GM12878 (cell line): Measurements from ENCODE around the gene ADRA2C. TPM values are rescaled to one million over a fixed set of nuclear protein-coding genes. Genes with fewer than 3 reads are reported as not detected.

Source experiments
- ATAC-seq: fragments of 200-7000 bp; cut with Tn5 transposase; 3 replicates; pipeline ENCODE4 v1.9.1; 2020; ENCODE audit warnings: mild to moderate bottlenecking, moderate library complexity
- BruUV-seq: library from RNA; stranded (reverse); fragments of 400-500 nt; replicated peaks from 2 replicates; lab custom pipeline; 2021; lab: Mats Ljungman, UMichigan
- CTCF ChIA-PET: fragments of 300-600 bp; sonication (Branson Sonifier 250); formaldehyde crosslinking; extraction: SDS; loops from one replicate; lab custom pipeline; 2021; ENCODE audit warnings: inconsistent platforms; lab: Yijun Ruan, JAX
- POLR2A ChIA-PET: fragments of 350-600 bp; formaldehyde crosslinking; extraction: SDS; loops from one replicate; lab custom pipeline; 2021; ENCODE audit warnings: inconsistent platforms; lab: Charles Lee
- RAD21 ChIA-PET: fragments of 300-600 bp; sonication (Branson Sonifier 250); formaldehyde crosslinking; loops from one replicate; lab custom pipeline; 2023; ENCODE audit warnings: antibody characterized with exemption; ENCODE audit not compliant: unreplicated experiment; lab: Charles Lee
- SMC1A ChIA-PET: fragments of 300-600 bp; sonication (Branson Sonifier 250); formaldehyde crosslinking; loops from one replicate; lab custom pipeline; 2023; ENCODE audit not compliant: unreplicated experiment, uncharacterized antibody; lab: Charles Lee
- DNase-seq: peaks from one replicate; pipeline ENCODE4 v3.0.0-alpha.2; 2011; ENCODE audit warnings: low read depth, low spot score
- FAIRE-seq: peaks from 3 replicates; lab custom pipeline; 2011; peaks lifted over from hg19 to GRCh38; lab: Jason Lieb, UNC
- H2AFZ ChIP-seq: 2 replicates; pipeline ENCODE4 v1.6.0; 2011; ENCODE audit warnings: low read depth, low read length, control low read depth; ENCODE audit not compliant: control insufficient read depth
- H3K27ac ChIP-seq: 2 replicates; pipeline ENCODE4 v1.5.1; 2011; ENCODE audit warnings: control low read depth; ENCODE audit not compliant: control insufficient read depth, insufficient read depth
- H3K27me3 ChIP-seq, 2 experiments: replicated peaks in 1 of 2; 2 replicates each; pipeline versions ENCODE4 v1.6.0 to v1.6.1; 2011; ENCODE audit warnings: low read length in 1 of 2; ENCODE audit not compliant: control insufficient read depth in 2 of 2, insufficient read depth in 2 of 2
- H3K36me3 ChIP-seq, 2 experiments: 2 replicates each; pipeline ENCODE4 v1.5.1; 2011; ENCODE audit warnings: low read length in 1 of 2; ENCODE audit not compliant: control insufficient read depth in 2 of 2, insufficient read depth in 2 of 2
- H3K4me1 ChIP-seq: 2 replicates; pipeline ENCODE4 v1.6.1; 2011; ENCODE audit warnings: mild to moderate bottlenecking, low read length, moderate library complexity, mixed read lengths; ENCODE audit not compliant: control insufficient read depth, insufficient read depth
- H3K4me2 ChIP-seq: 2 replicates; pipeline ENCODE4 v1.6.0; 2011; ENCODE audit warnings: control low read depth; ENCODE audit not compliant: control insufficient read depth, insufficient read depth
- H3K4me3 ChIP-seq: fragments of 200-600 bp; sonication (generic); 2 replicates; pipeline ENCODE4 v1.5.1; 2016
- H3K79me2 ChIP-seq: 2 replicates; pipeline ENCODE4 v1.6.0; 2011; ENCODE audit warnings: low read length; ENCODE audit not compliant: control insufficient read depth, insufficient read depth
- H3K9ac ChIP-seq: 2 replicates; pipeline ENCODE4 v1.8.0; 2011; ENCODE audit warnings: low read length, control low read depth, mixed read lengths; ENCODE audit not compliant: control insufficient read depth, insufficient read depth
- H3K9me3 ChIP-seq: replicated peaks from 3 replicates; pipeline ENCODE4 v1.5.1; 2011; ENCODE audit warnings: mild to moderate bottlenecking, low read length; ENCODE audit not compliant: control insufficient read depth, insufficient read depth
- H4K20me1 ChIP-seq: 2 replicates; pipeline ENCODE4 v1.6.0; 2011; ENCODE audit not compliant: control insufficient read depth, insufficient read depth
- IKZF2 ChIP-seq, 2 experiments: fragments of 450-650 bp; IDR thresholded peaks; 2 replicates each; pipeline ENCODE4 v1.6.1; 2017; ENCODE audit warnings: mild to moderate bottlenecking in 2 of 2, moderate library complexity in 2 of 2
- NFYA ChIP-seq: IDR thresholded peaks from 2 replicates; pipeline ENCODE4 v1.6.1; 2011; ENCODE audit warnings: low read depth, mild to moderate bottlenecking, low read length, improper control_type of control experiment, borderline replicate concordance
- RELA ChIP-seq: fragments of 450-650 bp; IDR thresholded peaks from 2 replicates; pipeline ENCODE4 v1.8.0; 2014; ENCODE audit warnings: borderline replicate concordance; ENCODE audit not compliant: partially characterized antibody
- SIX5 ChIP-seq: IDR thresholded peaks from 2 replicates; pipeline ENCODE4 v1.6.1; 2011; ENCODE audit warnings: mild to moderate bottlenecking, low read depth, low read length, moderate library complexity; ENCODE audit not compliant: severe bottlenecking
- SMC3 ChIP-seq: IDR thresholded peaks from 2 replicates; pipeline ENCODE4 v1.6.1; 2011; ENCODE audit warnings: low read length, improper control_type of control experiment, borderline replicate concordance
- ZNF24 ChIP-seq: fragments of 450-650 bp; IDR thresholded peaks from 2 replicates; pipeline ENCODE4 v1.6.1; 2017; ENCODE audit warnings: antibody characterized with exemption, mild to moderate bottlenecking
- ZSCAN29 ChIP-seq: fragments of 450-650 bp; IDR thresholded peaks from 2 replicates; pipeline ENCODE4 v1.6.1; 2017; ENCODE audit warnings: mild to moderate bottlenecking, moderate library complexity
- WGBS: methylation state at CpG from one replicate; pipeline ENCODE4 v1.1.6; 2016; ENCODE audit warnings: low lambda C conversion rate; ENCODE audit not compliant: insufficient replicate concordance, insufficient coverage; ENCODE audit errors: missing lambda C conversion rate; 5-methylcytosine and 5-hydroxymethylcytosine counted together
- in situ Hi-C: fragments of 300-500 bp; cut with MboI; formaldehyde crosslinking; loops from 9 replicates; pipeline ENCODE4 v1.14.3; 2018; ENCODE audit warnings: mixed read lengths
- intact Hi-C: fragments of 100-400 bp; cut with micrococcal nuclease; formaldehyde crosslinking; loops from one replicate; pipeline ENCODE4 v1.14.2; 2022; ENCODE audit not compliant: unreplicated experiment
- polyA plus RNA-seq, 11 experiments: library from polyadenylated mRNA; depleted of rRNA in 4 of 11; unstranded in 6 of 11; stranded (reverse) in 5 of 11; fragments of >200 nt; fragmentation: Nextera tagmentation in 4 of 11; fragmentation: Illumina TruSeq in 1 of 11; extraction: Ambion mirVana in 4 of 11; extraction: Trizol in 1 of 11; gene quantifications; 1 replicate in 1 of 11; 2 replicates in 10 of 11; pipeline versions ENCODE4 v1.2.1 to v1.2.3, GENCODE V29; 2011 to 2016; ENCODE audit warnings: inconsistent platforms in 2 of 11, missing spikeins in 2 of 11, low read depth in 1 of 11
- total RNA-seq, 4 experiments: library from RNA; depleted of rRNA in 3 of 4; stranded (reverse); fragments of >200 nt in 3 of 4; fragmentation: Illumina TruSeq in 1 of 4; extraction: Trizol in 1 of 4; gene quantifications; 2 replicates each; pipeline versions ENCODE4 v1.2.1 to v1.2.3, GENCODE V29; 2013 to 2021
- TF ChIP-seq, protein P1 (sequence below): fragments of 450-650 bp; IDR thresholded peaks from 2 replicates; pipeline ENCODE4 v1.6.1; 2017; ENCODE audit warnings: borderline replicate concordance
- TF ChIP-seq, protein P2 (sequence below): fragments of 450-650 bp; conservative IDR thresholded peaks from 2 replicates; pipeline ENCODE4 v1.6.1; 2017; ENCODE audit warnings: mild to moderate bottlenecking, moderate library complexity

The ADRA2C gene
- total and polyA plus RNA-seq, 10 of the 15 experiments (the other 5 are each of a cell fraction or from before 2014, with no cell fraction given): 0.15 TPM; not detected in 9

DNA sequence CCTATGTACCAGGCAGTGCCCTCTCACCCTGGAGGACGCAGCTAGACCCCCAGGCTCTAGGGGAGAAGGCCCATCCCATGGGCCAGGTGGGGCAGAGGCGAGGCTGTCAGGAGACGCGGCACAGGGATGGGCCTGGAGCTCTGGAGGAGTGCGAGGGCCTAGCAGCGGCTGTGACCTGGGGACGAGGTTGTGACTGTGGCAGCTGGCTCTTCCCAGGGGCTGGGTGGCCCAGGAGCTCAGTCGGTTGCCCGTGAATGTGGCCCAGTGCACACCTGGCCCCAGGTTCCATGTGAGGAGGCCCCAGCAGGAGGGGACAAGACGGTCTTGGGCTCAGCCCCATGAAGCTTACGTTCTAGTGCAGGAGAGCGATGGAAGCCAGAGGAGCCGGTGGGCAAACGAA, 31.0 kb upstream of the ADRA2C start:
- ChIA-PET POLR2A (no interaction called here), SMC1A (no interaction called here), RAD21 (no interaction called here), CTCF (no interaction called here)
- no peaks in the 10 kb centered on the region for H3K9me3 ChIP-seq
- FAIRE-seq (no peak), ATAC-seq (no peak), DNase-seq (no peak)
- no peaks in the 10 kb centered on the region for H3K4me1 ChIP-seq
- no peaks in the 10 kb centered on the region for H3K36me3 ChIP-seq
- in situ Hi-C loops: no loop called here
- H3K27me3 ChIP-seq: no peaks in the 10 kb centered on the region; a peak in 1 of 4 replicates
- no peaks in the 10 kb centered on the region for H4K20me1 ChIP-seq
- 51% methylated on average over 14 of the region's 14 CpGs for WGBS
- H3K9ac ChIP-seq: no peak overlapping the region
- no peak overlapping the region for H3K27ac ChIP-seq
- no peak overlapping the region for H2AFZ ChIP-seq
- H3K4me3 ChIP-seq: no peak overlapping the region
- TF ChIP-seq, protein P1, sequence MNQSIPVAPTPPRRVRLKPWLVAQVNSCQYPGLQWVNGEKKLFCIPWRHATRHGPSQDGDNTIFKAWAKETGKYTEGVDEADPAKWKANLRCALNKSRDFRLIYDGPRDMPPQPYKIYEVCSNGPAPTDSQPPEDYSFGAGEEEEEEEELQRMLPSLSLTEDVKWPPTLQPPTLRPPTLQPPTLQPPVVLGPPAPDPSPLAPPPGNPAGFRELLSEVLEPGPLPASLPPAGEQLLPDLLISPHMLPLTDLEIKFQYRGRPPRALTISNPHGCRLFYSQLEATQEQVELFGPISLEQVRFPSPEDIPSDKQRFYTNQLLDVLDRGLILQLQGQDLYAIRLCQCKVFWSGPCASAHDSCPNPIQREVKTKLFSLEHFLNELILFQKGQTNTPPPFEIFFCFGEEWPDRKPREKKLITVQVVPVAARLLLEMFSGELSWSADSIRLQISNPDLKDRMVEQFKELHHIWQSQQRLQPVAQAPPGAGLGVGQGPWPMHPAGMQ: no peak
- TF ChIP-seq SIX5: no peak
- no peak for TF ChIP-seq RELA
- no peak for TF ChIP-seq IKZF2 (IDR thresholded peaks at IDR 0.05)
- no peak for TF ChIP-seq ZNF24
- TF ChIP-seq, protein P2, sequence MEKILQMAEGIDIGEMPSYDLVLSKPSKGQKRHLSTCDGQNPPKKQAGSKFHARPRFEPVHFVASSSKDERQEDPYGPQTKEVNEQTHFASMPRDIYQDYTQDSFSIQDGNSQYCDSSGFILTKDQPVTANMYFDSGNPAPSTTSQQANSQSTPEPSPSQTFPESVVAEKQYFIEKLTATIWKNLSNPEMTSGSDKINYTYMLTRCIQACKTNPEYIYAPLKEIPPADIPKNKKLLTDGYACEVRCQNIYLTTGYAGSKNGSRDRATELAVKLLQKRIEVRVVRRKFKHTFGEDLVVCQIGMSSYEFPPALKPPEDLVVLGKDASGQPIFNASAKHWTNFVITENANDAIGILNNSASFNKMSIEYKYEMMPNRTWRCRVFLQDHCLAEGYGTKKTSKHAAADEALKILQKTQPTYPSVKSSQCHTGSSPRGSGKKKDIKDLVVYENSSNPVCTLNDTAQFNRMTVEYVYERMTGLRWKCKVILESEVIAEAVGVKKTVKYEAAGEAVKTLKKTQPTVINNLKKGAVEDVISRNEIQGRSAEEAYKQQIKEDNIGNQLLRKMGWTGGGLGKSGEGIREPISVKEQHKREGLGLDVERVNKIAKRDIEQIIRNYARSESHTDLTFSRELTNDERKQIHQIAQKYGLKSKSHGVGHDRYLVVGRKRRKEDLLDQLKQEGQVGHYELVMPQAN: no peak
- no peak for TF ChIP-seq NFYA
- TF ChIP-seq SMC3: no peak
- TF ChIP-seq ZSCAN29: no peak
- no TSS peak for BruUV-seq
- intact Hi-C loops: no loop called here
- no peak overlapping the region for H3K4me2 ChIP-seq
- H3K79me2 ChIP-seq: no peaks in the 10 kb centered on the region
